GM12873 (cell line): ENCODE data around the gene TFDP1.

ENCODE experiments used
- TF ChIP-seq, protein P1 (sequence below): IDR thresholded peaks from 2 replicates; pipeline ENCODE4 v1.5.1; 2012; ENCODE audit warnings: low read depth, mild to moderate bottlenecking, moderate library complexity, low read length, control low read depth; ENCODE audit not compliant: insufficient read depth; ENCODE audit errors: missing control alignments

Gene TFDP1

DNA sequence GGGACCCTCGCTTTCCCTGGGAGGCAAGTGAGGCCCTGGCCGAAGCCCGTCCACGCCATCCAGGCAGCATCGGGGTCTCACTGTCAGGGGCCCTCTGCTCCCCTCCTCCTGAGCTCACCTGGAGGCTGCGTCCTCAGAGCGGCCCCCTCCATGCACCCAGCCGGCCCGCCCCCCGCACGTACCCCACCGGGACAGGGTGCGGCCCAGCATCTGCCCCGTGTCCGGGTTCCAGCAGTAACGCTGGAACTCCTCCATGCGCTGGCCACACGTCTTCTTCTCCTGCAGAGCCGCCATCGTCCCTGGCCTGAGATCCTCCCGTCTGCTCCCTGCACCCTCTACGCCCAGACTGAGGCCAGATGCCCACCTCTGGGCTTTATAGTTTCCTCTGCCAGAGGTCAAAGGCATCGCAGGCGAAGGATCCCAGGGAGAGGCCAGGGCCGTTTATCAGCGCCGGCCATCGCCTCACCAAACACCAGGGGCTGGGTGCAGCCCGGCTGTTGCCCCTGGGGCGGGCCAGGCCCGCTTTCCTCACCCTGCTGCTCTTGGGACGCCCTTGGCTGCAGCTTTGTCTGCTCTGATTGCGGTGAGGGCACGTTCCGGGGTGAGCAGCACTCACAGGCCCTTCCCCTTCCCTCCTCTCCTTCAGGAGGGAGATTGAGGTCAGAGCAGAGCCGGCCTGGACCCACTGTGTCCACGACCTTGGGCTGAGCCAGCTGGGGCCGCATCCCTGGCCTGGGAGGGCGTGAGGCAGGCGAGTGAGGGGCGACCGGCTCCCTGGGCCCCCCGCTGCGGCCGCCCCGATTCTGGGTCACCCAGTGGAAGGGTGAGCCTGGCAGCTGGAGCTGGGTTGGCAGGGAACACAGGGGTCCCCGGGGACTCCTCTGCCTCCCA is 73.5 kb downstream of the TFDP1 start, which contains the start of gene ATP4B:
Gene ATP4B, minus strand, starts transcription at position 348 of the 891 bp plus-strand sequence. Its CDS starts 54 bp downstream, at position 294.
- TF ChIP-seq, protein P1, sequence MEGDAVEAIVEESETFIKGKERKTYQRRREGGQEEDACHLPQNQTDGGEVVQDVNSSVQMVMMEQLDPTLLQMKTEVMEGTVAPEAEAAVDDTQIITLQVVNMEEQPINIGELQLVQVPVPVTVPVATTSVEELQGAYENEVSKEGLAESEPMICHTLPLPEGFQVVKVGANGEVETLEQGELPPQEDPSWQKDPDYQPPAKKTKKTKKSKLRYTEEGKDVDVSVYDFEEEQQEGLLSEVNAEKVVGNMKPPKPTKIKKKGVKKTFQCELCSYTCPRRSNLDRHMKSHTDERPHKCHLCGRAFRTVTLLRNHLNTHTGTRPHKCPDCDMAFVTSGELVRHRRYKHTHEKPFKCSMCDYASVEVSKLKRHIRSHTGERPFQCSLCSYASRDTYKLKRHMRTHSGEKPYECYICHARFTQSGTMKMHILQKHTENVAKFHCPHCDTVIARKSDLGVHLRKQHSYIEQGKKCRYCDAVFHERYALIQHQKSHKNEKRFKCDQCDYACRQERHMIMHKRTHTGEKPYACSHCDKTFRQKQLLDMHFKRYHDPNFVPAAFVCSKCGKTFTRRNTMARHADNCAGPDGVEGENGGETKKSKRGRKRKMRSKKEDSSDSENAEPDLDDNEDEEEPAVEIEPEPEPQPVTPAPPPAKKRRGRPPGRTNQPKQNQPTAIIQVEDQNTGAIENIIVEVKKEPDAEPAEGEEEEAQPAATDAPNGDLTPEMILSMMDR, result no peak

DNA sequence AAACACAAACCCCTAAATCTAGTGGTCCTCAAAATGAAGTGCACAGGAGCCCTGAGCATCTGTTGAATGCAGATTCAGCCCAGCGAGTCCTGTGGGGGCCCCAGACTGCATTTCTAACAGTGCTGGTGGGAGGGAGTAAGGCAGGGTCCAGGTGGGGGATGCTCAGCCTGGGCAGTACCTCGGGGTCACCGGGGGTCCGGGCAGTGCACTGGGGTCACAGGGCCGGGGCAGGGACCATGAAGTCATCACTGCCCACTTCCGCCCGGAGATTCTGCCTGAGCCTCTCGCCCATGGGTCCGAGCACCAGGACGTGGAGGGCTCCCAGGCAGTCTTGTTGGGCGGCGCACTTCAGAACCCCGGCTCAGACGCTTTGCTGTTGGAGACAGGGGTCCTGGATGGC is 74.3 kb downstream of the TFDP1 start:
- TF ChIP-seq, protein P1, result no peak

- TF ChIP-seq, protein P1, result no peak
Measured at GRCh38 chr13:113659337-113659736, 74.8 kb downstream of the TFDP1 start.

DNA sequence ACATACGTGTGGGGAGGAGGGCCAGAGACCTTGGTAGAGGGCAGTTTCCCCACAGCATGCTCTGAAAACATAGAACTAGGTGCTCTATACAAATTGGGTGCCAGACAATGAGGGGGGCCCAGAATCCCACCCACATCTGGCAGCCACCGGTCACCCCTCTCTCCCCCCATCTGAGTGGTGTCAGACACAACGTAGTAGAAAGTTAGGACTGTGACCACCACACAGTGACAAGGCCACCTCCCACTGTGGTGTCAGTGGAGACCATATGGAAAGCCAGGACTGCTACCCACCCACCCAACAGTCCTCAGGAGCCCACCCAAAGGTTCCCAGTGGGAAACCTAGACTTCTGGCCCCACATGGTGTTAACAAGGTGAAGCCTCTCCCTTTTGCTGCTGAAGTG is 75.5 kb downstream of the TFDP1 start:
- TF ChIP-seq, protein P1, result no peak

- TF ChIP-seq, protein P1, result no peak
Measured at GRCh38 chr13:113661509-113661908, 77.0 kb downstream of the TFDP1 start.

GRCh38 chr13:113663934-113664333 is 79.4 kb downstream of the TFDP1 start:
- TF ChIP-seq, protein P1, result no peak

DNA sequence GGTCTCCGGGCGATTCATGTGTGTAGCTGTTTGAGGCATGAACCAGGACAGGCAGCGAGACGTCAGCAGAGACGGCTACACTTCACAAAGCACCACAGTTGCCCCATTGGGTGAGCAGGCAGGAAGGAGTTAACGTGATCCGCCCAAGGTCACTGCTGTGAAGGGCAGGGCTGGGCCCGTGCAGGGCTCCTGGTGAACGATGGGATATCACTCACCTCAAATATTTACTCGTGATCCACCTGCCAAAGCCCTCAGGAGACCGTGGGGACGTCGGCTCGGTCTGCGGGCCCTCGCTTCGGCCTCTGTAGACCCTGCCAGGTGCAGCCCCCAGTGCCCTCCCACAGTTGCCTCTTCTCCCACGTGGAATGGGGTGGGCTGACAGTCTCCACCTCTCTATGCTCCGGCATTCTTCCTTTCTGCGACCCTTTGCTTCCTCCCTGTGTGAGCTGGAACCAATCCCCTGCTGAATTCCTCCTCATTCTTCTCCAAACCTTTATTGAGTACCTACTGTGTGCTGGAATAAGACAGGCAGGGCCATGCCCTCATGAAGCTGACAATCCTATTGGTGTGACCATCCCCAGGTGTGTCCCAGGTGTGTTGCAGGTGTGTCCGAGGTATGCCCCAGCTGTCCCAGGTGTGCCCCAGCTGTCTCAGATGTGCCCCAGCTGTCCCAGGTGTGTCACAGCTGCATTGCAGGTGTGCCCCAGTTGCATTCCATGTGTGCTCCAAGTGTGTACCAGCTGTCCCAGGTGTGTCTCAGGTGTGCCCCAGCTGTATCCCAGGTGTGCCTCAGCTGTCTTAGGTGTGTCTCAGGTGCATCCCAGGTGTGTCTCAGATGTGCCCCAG is 80.4 kb downstream of the TFDP1 start:
- TF ChIP-seq, protein P1, result no peak
